ENCODE data around the gene EML2.

Gene EML2

DNA sequence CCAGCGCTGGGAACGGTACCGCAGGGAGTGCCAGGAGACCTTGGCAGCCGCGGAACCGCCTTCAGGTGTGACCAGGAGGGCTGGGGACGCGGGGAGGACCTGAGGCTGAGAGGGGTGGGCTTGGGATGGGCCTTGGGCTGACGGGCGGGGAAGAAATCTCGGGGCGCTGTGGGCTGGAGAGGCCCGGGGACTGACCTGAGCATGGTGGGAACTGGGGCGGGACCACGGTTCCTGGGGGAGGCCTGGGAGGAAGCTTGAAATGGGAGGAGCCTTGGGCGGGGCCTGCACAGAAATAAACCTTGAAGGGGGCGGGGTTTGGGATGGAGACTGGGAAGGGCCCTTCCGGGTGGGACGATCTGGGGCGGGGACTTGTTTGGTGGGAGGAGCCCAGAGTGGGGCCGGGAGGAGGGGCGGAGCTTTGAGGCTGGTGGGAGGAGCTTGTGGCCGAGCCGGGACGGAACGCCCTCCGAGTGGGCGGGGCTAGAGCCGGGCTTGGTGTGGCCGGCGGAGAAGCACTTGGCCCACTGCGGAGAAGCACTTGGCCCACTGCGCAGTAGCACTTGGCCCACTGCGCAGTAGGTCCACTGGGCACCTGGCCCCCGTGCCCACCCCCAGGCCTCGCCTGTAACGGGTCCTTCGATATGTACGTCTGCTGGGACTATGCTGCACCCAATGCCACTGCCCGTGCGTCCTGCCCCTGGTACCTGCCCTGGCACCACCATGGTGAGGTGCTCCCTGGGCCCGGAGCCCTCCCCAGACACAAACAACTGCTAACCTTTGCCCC lies 31.7 kb upstream of the EML2 start (continued):
- TF ChIP-seq IKZF3 (tag by site-specific recombination; IDR thresholded peaks at IDR 0.05) = 0 out of 2 replicates have a peak, but pooled peaks have one; percentile 34
- no peak for TF ChIP-seq ZNF530 (tag by site-specific recombination; IDR thresholded peaks at IDR 0.05; ENCODE audit: low read depth)
- TF ChIP-seq ZNF311 (tag by site-specific recombination; IDR thresholded peaks at IDR 0.05; ENCODE audit: borderline replicate concordance) = no peak
- no peak for TF ChIP-seq TCF7L2 (IDR thresholded peaks at IDR 0.05; ENCODE audit: borderline replicate concordance, low read depth, low read length)
- no peak for TF ChIP-seq ZNF366 (tag by site-specific recombination; conservative IDR thresholded peaks at IDR 0.05)
- TF ChIP-seq ZNF585B (tag by site-specific recombination; IDR thresholded peaks at IDR 0.05) = no peak
- no peak for TF ChIP-seq ZBTB8A (tag by site-specific recombination; IDR thresholded peaks at IDR 0.05)
- no peak for TF ChIP-seq ZNF223 (tag by site-specific recombination; IDR thresholded peaks at IDR 0.05)
- no peak for TF ChIP-seq ZNF133 (tag by site-specific recombination; IDR thresholded peaks at IDR 0.05)
- TF ChIP-seq, protein P1, sequence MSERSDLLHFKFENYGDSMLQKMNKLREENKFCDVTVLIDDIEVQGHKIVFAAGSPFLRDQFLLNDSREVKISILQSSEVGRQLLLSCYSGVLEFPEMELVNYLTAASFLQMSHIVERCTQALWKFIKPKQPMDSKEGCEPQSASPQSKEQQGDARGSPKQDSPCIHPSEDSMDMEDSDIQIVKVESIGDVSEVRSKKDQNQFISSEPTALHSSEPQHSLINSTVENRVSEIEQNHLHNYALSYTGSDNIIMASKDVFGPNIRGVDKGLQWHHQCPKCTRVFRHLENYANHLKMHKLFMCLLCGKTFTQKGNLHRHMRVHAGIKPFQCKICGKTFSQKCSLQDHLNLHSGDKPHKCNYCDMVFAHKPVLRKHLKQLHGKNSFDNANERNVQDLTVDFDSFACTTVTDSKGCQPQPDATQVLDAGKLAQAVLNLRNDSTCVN (tag by site-specific recombination; optimal IDR thresholded peaks at IDR 0.05) = no peak
- TF ChIP-seq BCL11B (tag by site-specific recombination; IDR thresholded peaks at IDR 0.05; ENCODE audit: low read depth) = no peak
- no peak for TF ChIP-seq ZNF561 (tag by site-specific recombination; IDR thresholded peaks at IDR 0.05; ENCODE audit: borderline replicate concordance)
- TF ChIP-seq MZF1 (tag by site-specific recombination; IDR thresholded peaks at IDR 0.05; ENCODE audit: borderline replicate concordance) = no peak
- TF ChIP-seq, protein P2, sequence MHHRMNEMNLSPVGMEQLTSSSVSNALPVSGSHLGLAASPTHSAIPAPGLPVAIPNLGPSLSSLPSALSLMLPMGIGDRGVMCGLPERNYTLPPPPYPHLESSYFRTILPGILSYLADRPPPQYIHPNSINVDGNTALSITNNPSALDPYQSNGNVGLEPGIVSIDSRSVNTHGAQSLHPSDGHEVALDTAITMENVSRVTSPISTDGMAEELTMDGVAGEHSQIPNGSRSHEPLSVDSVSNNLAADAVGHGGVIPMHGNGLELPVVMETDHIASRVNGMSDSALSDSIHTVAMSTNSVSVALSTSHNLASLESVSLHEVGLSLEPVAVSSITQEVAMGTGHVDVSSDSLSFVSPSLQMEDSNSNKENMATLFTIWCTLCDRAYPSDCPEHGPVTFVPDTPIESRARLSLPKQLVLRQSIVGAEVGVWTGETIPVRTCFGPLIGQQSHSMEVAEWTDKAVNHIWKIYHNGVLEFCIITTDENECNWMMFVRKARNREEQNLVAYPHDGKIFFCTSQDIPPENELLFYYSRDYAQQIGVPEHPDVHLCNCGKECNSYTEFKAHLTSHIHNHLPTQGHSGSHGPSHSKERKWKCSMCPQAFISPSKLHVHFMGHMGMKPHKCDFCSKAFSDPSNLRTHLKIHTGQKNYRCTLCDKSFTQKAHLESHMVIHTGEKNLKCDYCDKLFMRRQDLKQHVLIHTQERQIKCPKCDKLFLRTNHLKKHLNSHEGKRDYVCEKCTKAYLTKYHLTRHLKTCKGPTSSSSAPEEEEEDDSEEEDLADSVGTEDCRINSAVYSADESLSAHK (tag by site-specific recombination; IDR thresholded peaks at IDR 0.05) = no peak
- TF ChIP-seq, protein P3, sequence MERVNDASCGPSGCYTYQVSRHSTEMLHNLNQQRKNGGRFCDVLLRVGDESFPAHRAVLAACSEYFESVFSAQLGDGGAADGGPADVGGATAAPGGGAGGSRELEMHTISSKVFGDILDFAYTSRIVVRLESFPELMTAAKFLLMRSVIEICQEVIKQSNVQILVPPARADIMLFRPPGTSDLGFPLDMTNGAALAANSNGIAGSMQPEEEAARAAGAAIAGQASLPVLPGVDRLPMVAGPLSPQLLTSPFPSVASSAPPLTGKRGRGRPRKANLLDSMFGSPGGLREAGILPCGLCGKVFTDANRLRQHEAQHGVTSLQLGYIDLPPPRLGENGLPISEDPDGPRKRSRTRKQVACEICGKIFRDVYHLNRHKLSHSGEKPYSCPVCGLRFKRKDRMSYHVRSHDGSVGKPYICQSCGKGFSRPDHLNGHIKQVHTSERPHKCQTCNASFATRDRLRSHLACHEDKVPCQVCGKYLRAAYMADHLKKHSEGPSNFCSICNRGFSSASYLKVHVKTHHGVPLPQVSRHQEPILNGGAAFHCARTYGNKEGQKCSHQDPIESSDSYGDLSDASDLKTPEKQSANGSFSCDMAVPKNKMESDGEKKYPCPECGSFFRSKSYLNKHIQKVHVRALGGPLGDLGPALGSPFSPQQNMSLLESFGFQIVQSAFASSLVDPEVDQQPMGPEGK (tag by site-specific recombination; IDR thresholded peaks at IDR 0.05) = 0 out of 2 replicates have a peak, but pooled peaks have one; percentile 10
- TF ChIP-seq ZNF138 (tag by site-specific recombination; IDR thresholded peaks at IDR 0.05; ENCODE audit: borderline replicate concordance) = no peak
- TF ChIP-seq ZNF394 (tag by site-specific recombination; IDR thresholded peaks at IDR 0.05; ENCODE audit: borderline replicate concordance) = no peak
- no peak for TF ChIP-seq ZNF423 (tag by site-specific recombination; IDR thresholded peaks at IDR 0.05)
- no peak for TF ChIP-seq ZBTB21 (tag by site-specific recombination; IDR thresholded peaks at IDR 0.05)
- no peak for TF ChIP-seq ZNF777 (tag by site-specific recombination; IDR thresholded peaks at IDR 0.05; ENCODE audit: borderline replicate concordance)
- no peak for TF ChIP-seq ZNF248 (tag by site-specific recombination; IDR thresholded peaks at IDR 0.05)
- TF ChIP-seq ZBTB17 (tag by site-specific recombination; IDR thresholded peaks at IDR 0.05) = no peak
- no peak for TF ChIP-seq ZNF211 (tag by site-specific recombination; IDR thresholded peaks at IDR 0.05; ENCODE audit: low read depth)
- TF ChIP-seq ZNF514 (tag by site-specific recombination; IDR thresholded peaks at IDR 0.05) = no peak
- TF ChIP-seq, protein P4, sequence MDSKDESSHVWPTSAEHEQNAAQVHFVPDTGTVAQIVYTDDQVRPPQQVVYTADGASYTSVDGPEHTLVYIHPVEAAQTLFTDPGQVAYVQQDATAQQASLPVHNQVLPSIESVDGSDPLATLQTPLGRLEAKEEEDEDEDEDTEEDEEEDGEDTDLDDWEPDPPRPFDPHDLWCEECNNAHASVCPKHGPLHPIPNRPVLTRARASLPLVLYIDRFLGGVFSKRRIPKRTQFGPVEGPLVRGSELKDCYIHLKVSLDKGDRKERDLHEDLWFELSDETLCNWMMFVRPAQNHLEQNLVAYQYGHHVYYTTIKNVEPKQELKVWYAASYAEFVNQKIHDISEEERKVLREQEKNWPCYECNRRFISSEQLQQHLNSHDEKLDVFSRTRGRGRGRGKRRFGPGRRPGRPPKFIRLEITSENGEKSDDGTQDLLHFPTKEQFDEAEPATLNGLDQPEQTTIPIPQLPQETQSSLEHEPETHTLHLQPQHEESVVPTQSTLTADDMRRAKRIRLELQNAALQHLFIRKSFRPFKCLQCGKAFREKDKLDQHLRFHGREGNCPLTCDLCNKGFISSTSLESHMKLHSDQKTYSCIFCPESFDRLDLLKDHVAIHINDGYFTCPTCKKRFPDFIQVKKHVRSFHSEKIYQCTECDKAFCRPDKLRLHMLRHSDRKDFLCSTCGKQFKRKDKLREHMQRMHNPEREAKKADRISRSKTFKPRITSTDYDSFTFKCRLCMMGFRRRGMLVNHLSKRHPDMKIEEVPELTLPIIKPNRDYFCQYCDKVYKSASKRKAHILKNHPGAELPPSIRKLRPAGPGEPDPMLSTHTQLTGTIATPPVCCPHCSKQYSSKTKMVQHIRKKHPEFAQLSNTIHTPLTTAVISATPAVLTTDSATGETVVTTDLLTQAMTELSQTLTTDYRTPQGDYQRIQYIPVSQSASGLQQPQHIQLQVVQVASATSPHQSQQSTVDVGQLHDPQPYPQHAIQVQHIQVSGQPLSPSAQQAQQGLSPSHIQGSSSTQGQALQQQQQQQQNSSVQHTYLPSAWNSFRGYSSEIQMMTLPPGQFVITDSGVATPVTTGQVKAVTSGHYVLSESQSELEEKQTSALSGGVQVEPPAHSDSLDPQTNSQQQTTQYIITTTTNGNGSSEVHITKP (tag by site-specific recombination; IDR thresholded peaks at IDR 0.05) = peak; percentile 40; the same call in 1 of the 2 replicates
- TF ChIP-seq SP2 (tag by site-specific recombination; IDR thresholded peaks at IDR 0.05) = peak; percentile 88
- TF ChIP-seq ZNF148 (tag by site-specific recombination; IDR thresholded peaks at IDR 0.05; ENCODE audit: borderline replicate concordance) = no peak
